NCI-H1417 treated with DMSO at 0.1 percent for 48 hours (cell line): ENCODE results near the gene TNNT3.

ENCODE experiments used
- DNase-seq: peaks from one replicate; lab custom pipeline; 2025; lab: John Stamatoyannopoulos, UW

TNNT3 gene

GRCh38 chr11:1923201-1923956 is 3.9 kb downstream of the TNNT3 start:
- DNase-seq, result no peak

GRCh38 chr11:1924181-1924580 is 4.7 kb downstream of the TNNT3 start:
- DNase-seq, result no peak

- no peak for DNase-seq
Observed at GRCh38 chr11:1924646-1925372, 5.3 kb downstream of the TNNT3 start.

- DNase-seq, result no peak
Observed at GRCh38 chr11:1925373-1926155, 6.1 kb downstream of the TNNT3 start.

GRCh38 chr11:1926156-1927025 is 6.9 kb downstream of the TNNT3 start:
- DNase-seq, result no peak

GRCh38 chr11:1927026-1927847 is 7.7 kb downstream of the TNNT3 start:
- no peak for DNase-seq

- DNase-seq, result no peak
Observed at GRCh38 chr11:1927848-1928469, 8.5 kb downstream of the TNNT3 start.

- no peak for DNase-seq
Observed at GRCh38 chr11:1928470-1928890, 9.0 kb downstream of the TNNT3 start.

GRCh38 chr11:1928891-1929541 is 9.5 kb downstream of the TNNT3 start:
- no peak for DNase-seq

- DNase-seq, result no peak
Observed at GRCh38 chr11:1929621-1930461, 10.3 kb downstream of the TNNT3 start.

GRCh38 chr11:1930462-1930830 is 10.9 kb downstream of the TNNT3 start:
- DNase-seq, result no peak

- DNase-seq, result no peak
Observed at GRCh38 chr11:1931341-1932104, 12.0 kb downstream of the TNNT3 start.

- DNase-seq, result no peak
Observed at GRCh38 chr11:1932105-1932480, 12.6 kb downstream of the TNNT3 start.

GRCh38 chr11:1932681-1933080 is 13.2 kb downstream of the TNNT3 start:
- DNase-seq, result no peak

- no peak for DNase-seq
Observed at GRCh38 chr11:1933416-1934334, 14.2 kb downstream of the TNNT3 start.

- no peak for DNase-seq
Observed at GRCh38 chr11:1934335-1935155, 15.0 kb downstream of the TNNT3 start.
